H9 (cell line): ENCODE results near the gene TUBB2B. TPM values are rescaled to one million over a fixed set of nuclear protein-coding genes. Genes with fewer than 3 reads are reported as not detected.
"Not testable (repeated sequence)": the region's sequence is repeated elsewhere in the genome, so short reads cannot be mapped to it uniquely, and the experiment has no call there.

Experiments used
- DNase-seq: peaks from one replicate; pipeline ENCODE4 v3.0.0-alpha.2; 2017
- H2AFZ ChIP-seq: one replicate; pipeline ENCODE4 v1.6.1; 2013; ENCODE audit warnings: mild to moderate bottlenecking, low read length, control low read depth, moderate library complexity
- H2AK5ac ChIP-seq: 2 replicates; pipeline ENCODE4 v1.6.1; 2013; ENCODE audit warnings: low read length, control low read depth, mixed read lengths; ENCODE audit not compliant: insufficient read length
- H2BK120ac ChIP-seq: one replicate; pipeline ENCODE4 v1.6.1; 2013; ENCODE audit warnings: low read depth, mild to moderate bottlenecking, low read length, control low read depth, inconsistent platforms; ENCODE audit not compliant: poor library complexity, severe bottlenecking
- H2BK12ac ChIP-seq: 2 replicates; pipeline ENCODE4 v1.6.1; 2013; ENCODE audit warnings: low read length, control low read depth, mixed read lengths, low read depth; ENCODE audit not compliant: insufficient read length
- H2BK15ac ChIP-seq: 2 replicates; pipeline ENCODE4 v1.6.1; 2013; ENCODE audit warnings: low read depth, low read length, control low read depth
- H2BK20ac ChIP-seq: one replicate; pipeline ENCODE4 v1.6.1; 2013; ENCODE audit warnings: low read depth, mild to moderate bottlenecking, low read length, control low read depth, inconsistent platforms; ENCODE audit not compliant: poor library complexity, severe bottlenecking
- H2BK5ac ChIP-seq: 2 replicates; pipeline ENCODE4 v1.6.1; 2013; ENCODE audit warnings: low read length, control low read depth, mixed read lengths; ENCODE audit not compliant: insufficient read length
- H3K14ac ChIP-seq: 2 replicates; pipeline ENCODE4 v1.6.1; 2013; ENCODE audit warnings: low read length, control low read depth; ENCODE audit not compliant: insufficient read depth
- H3K18ac ChIP-seq: 2 replicates; pipeline ENCODE4 v1.6.1; 2013; ENCODE audit warnings: low read depth, mild to moderate bottlenecking, mixed read lengths, low read length, control low read depth; ENCODE audit not compliant: insufficient read length
- H3K23ac ChIP-seq: 2 replicates; pipeline ENCODE4 v1.6.1; 2013; ENCODE audit warnings: low read length, control low read depth, mixed read lengths, low read depth; ENCODE audit not compliant: insufficient read length
- H3K23me2 ChIP-seq: 2 replicates; pipeline ENCODE4 v1.6.1; 2013; ENCODE audit warnings: low read depth, mild to moderate bottlenecking, mixed read lengths, low read length, control low read depth; ENCODE audit not compliant: insufficient read length, poor library complexity, severe bottlenecking
- H3K27ac ChIP-seq: 2 replicates; pipeline ENCODE4 v1.5.1; 2013; ENCODE audit warnings: low read length, control low read depth, mixed read lengths, low read depth; ENCODE audit not compliant: insufficient read length
- H3K27me3 ChIP-seq: 2 replicates; pipeline ENCODE4 v1.6.1; 2013; ENCODE audit warnings: low read length, control low read depth, inconsistent platforms; ENCODE audit not compliant: insufficient read depth
- H3K4ac ChIP-seq: 2 replicates; pipeline ENCODE4 v1.6.1; 2013; ENCODE audit warnings: low read depth, mild to moderate bottlenecking, control low read depth, inconsistent platforms, low read length, moderate library complexity
- H3K4me1 ChIP-seq: 2 replicates; pipeline ENCODE4 v1.6.1; 2013; ENCODE audit warnings: low read length, control low read depth, inconsistent platforms; ENCODE audit not compliant: insufficient read depth
- H3K4me2 ChIP-seq: 2 replicates; pipeline ENCODE4 v1.6.1; 2013; ENCODE audit warnings: low read length, control low read depth, mixed read lengths; ENCODE audit not compliant: insufficient read length, insufficient read depth
- H3K56ac ChIP-seq: 2 replicates; pipeline ENCODE4 v1.6.1; 2013; ENCODE audit warnings: low read depth, mild to moderate bottlenecking, mixed read lengths, low read length, control low read depth; ENCODE audit not compliant: insufficient read length
- H3K79me1 ChIP-seq: 2 replicates; pipeline ENCODE4 v1.6.1; 2013; ENCODE audit warnings: low read depth, mild to moderate bottlenecking, moderate library complexity, low read length, control low read depth, inconsistent platforms; ENCODE audit not compliant: insufficient read depth, poor library complexity, severe bottlenecking
- H3K79me2 ChIP-seq: 2 replicates; pipeline ENCODE4 v1.6.1; 2013; ENCODE audit warnings: low read length, control low read depth, inconsistent platforms; ENCODE audit not compliant: insufficient read depth
- H3K9ac ChIP-seq: 2 replicates; pipeline ENCODE4 v1.6.1; 2013; ENCODE audit warnings: low read length, control low read depth, mixed read lengths; ENCODE audit not compliant: insufficient read length; ENCODE audit errors: extremely low read depth
- H3K9me3 ChIP-seq: one replicate; pipeline ENCODE4 v1.6.1; 2013; ENCODE audit warnings: low read depth, low read length, inconsistent platforms; ENCODE audit not compliant: control insufficient read depth
- H3T11ph ChIP-seq: one replicate; pipeline ENCODE4 v1.6.1; 2013; ENCODE audit warnings: mild to moderate bottlenecking, low read length, control low read depth, inconsistent platforms
- H4K20me1 ChIP-seq: one replicate; pipeline ENCODE4 v1.6.1; 2013; ENCODE audit not compliant: control insufficient read depth, insufficient read length, insufficient read depth
- H4K5ac ChIP-seq: 2 replicates; pipeline ENCODE4 v1.6.1; 2013; ENCODE audit warnings: low read depth, mild to moderate bottlenecking, mixed read lengths, low read length, control low read depth; ENCODE audit not compliant: insufficient read length
- H4K8ac ChIP-seq: replicated peaks from 2 replicates; pipeline ENCODE4 v1.6.1; 2013; ENCODE audit warnings: low read length, control low read depth, mixed read lengths, low read depth; ENCODE audit not compliant: insufficient read length
- H4K91ac ChIP-seq: 2 replicates; pipeline ENCODE4 v1.6.1; 2013; ENCODE audit warnings: low read depth, mild to moderate bottlenecking, moderate library complexity, mixed read lengths, low read length, control low read depth; ENCODE audit not compliant: insufficient read length
- H3K27ac Mint-ChIP-seq, 3 experiments: 2 replicates in 2 of 3; 3 replicates in 1 of 3; pipeline ENCODE4 v1.8.0; 2020 to 2021; ENCODE audit warnings: mixed read lengths in 3 of 3, mild to moderate bottlenecking in 1 of 3, moderate library complexity in 1 of 3
- H3K27me3 Mint-ChIP-seq: 2 replicates; pipeline ENCODE4 v1.8.0; 2021; ENCODE audit warnings: low read depth, mild to moderate bottlenecking, moderate library complexity, mixed read lengths
- H3K36me3 Mint-ChIP-seq, 3 experiments: 2 replicates in 2 of 3; 3 replicates in 1 of 3; pipeline ENCODE4 v1.8.0; 2020 to 2021; ENCODE audit warnings: low read depth in 3 of 3, mixed read lengths in 3 of 3; ENCODE audit not compliant: insufficient read depth in 1 of 3
- H3K4me1 Mint-ChIP-seq, 2 experiments: 2 replicates each; pipeline ENCODE4 v1.8.0; 2020; ENCODE audit warnings: mixed read lengths in 2 of 2
- H3K4me3 Mint-ChIP-seq, 2 experiments: 2 replicates in 1 of 2; 3 replicates in 1 of 2; pipeline ENCODE4 v1.8.0; 2020 to 2021; ENCODE audit warnings: mild to moderate bottlenecking in 2 of 2, mixed read lengths in 2 of 2, moderate library complexity in 1 of 2
- H3K9me3 Mint-ChIP-seq, 2 experiments: 2 replicates in 1 of 2; 3 replicates in 1 of 2; pipeline ENCODE4 v1.8.0; 2020; ENCODE audit warnings: mild to moderate bottlenecking in 2 of 2, mixed read lengths in 2 of 2, moderate library complexity in 1 of 2
- WGBS: extraction: QIAGEN DNeasy Blood & Tissue Kit; methylation state at CpG from one replicate; pipeline ENCODE4 v1.1.7; 2013; ENCODE audit warnings: missing lambda C conversion rate, low lambda C conversion rate, mixed read lengths; ENCODE audit not compliant: insufficient read length; ENCODE audit errors: extremely low coverage; 5-methylcytosine and 5-hydroxymethylcytosine counted together
- total RNA-seq: library from RNA; stranded (reverse); gene quantifications from 2 replicates; pipeline ENCODE4 v1.2.1, GENCODE V29; 2021

Gene TUBB2B
- total RNA-seq, 1 experiment from 2014 or later, result 320 TPM

- not testable (repeated sequence) for H4K20me1 ChIP-seq, H2AK5ac ChIP-seq, H3K9me3 ChIP-seq, H2BK15ac ChIP-seq, H3K36me3 Mint-ChIP-seq, H2AFZ ChIP-seq, H2BK120ac ChIP-seq, H3K14ac ChIP-seq, H2BK20ac ChIP-seq, H3K79me2 ChIP-seq, H3K4me3 Mint-ChIP-seq, H3K4me2 ChIP-seq, H3K18ac ChIP-seq, H3K23ac ChIP-seq, H3K27me3 Mint-ChIP-seq, H3K4me1 ChIP-seq, H2BK12ac ChIP-seq, H3K9me3 Mint-ChIP-seq, H3K27me3 ChIP-seq, H4K91ac ChIP-seq, H4K5ac ChIP-seq, H4K8ac ChIP-seq, H3T11ph ChIP-seq, H3K56ac ChIP-seq, H3K4ac ChIP-seq, H2BK5ac ChIP-seq, DNase-seq, H3K23me2 ChIP-seq, H3K79me1 ChIP-seq, H3K9ac ChIP-seq, H3K27ac ChIP-seq
- Mint-ChIP-seq H3K4me1 (peaks cover 15 to 25% of the 10 kb centered on the region in 2 experiments), H3K27ac (peak overlapping the region in 1 of 3 experiments; percentile 82; a peak in 1 of 7 replicates)
- no CpG with 5 or more reads among the region's 8 CpGs for WGBS
Measured at GRCh38 chr6:3178666-3179065, 48.8 kb downstream of the TUBB2B start.
